NB4 (cell line): Measurements from ENCODE around the gene CXCR6.

Experiments used
- DNase-seq: peaks from one replicate; pipeline ENCODE4 v3.0.0; 2010; ENCODE audit warnings: low read depth
- H3K4me3 ChIP-seq: one replicate; pipeline ENCODE4 v1.5.1; 2011; ENCODE audit warnings: mild to moderate bottlenecking, low read depth, low read length, moderate library complexity
- CTCF ChIP-seq: IDR thresholded peaks from one replicate; pipeline ENCODE4 v1.5.1; 2012; ENCODE audit warnings: low read depth, low read length
- MAX ChIP-seq: IDR thresholded peaks from 2 replicates; pipeline ENCODE4 v1.6.1; 2011; ENCODE audit warnings: low read depth, low read length
- MYC ChIP-seq: IDR thresholded peaks from 2 replicates; pipeline ENCODE4 v1.6.1; 2011; ENCODE audit warnings: low read depth, low read length
- POLR2A ChIP-seq: IDR thresholded peaks from 2 replicates; pipeline ENCODE4 v1.6.1; 2011; ENCODE audit warnings: mild to moderate bottlenecking; ENCODE audit not compliant: insufficient read length; ENCODE audit errors: extremely low read depth

The CXCR6 gene

GRCh38 chr3:45943207-45943846 lies at the start of gene CXCR6:
Gene CXCR6, plus strand, starts transcription at chr3:45943464. Its CDS starts 3,018 bp downstream, at chr3:45946482.
- TF ChIP-seq MAX (no peak), POLR2A (no peak), MYC (no peak), CTCF (no peak)
- DNase-seq: no peak
- no peak within 1 kb of the TSS for H3K4me3 ChIP-seq

GRCh38 chr3:45894015-45894414 lies 49.2 kb upstream of the CXCR6 start:
- DNase-seq: no peak
- TF ChIP-seq MYC (no peak), POLR2A (no peak), CTCF (no peak), MAX (no peak)
- no peak overlapping the region for H3K4me3 ChIP-seq

GRCh38 chr3:45895686-45896468 lies 47.4 kb upstream of the CXCR6 start:
- DNase-seq: no peak
- TF ChIP-seq POLR2A (no peak), MYC (no peak), CTCF (no peak)
- no peak overlapping the region for H3K4me3 ChIP-seq

GRCh38 chr3:45896956-45897355 lies 46.3 kb upstream of the CXCR6 start:
- no peak for TF ChIP-seq MAX
- no peak for TF ChIP-seq POLR2A
- TF ChIP-seq MYC: no peak
- TF ChIP-seq CTCF: no peak
- no peak overlapping the region for H3K4me3 ChIP-seq
- DNase-seq: no peak

- no peak for DNase-seq
- TF ChIP-seq POLR2A (no peak), CTCF (no peak), MYC (no peak), MAX (no peak)
- no peak overlapping the region for H3K4me3 ChIP-seq
Measured at GRCh38 chr3:45904931-45905330, 38.3 kb upstream of the CXCR6 start.
